Measurements from ENCODE around the gene UBXN6.

The UBXN6 gene

DNA sequence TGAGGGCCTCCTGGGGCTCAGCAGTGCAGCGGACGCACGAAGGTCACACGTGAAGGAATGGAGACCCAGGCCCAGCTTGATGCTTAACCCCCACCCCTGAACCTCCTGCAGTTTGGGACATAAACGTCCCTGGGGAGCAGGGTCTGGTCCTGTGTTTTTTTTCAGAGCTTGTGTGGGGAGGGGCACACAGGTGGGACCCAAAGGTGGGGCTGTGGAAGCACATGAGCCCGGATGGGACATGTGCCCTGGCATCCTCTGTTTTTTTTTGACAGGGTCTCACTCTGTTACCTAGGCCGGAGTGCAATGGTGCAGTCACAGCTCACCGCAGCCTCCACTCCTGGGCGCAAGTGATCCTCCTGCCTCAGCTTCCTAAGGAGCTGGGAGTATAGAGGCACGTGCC lies 20.5 kb downstream of the UBXN6 start:
- no peaks in the 10 kb centered on the region for H3K9me3 Mint-ChIP-seq
- H3K4me3 Mint-ChIP-seq, result no peak overlapping the region
- peaks cover 7% of the 10 kb centered on the region for H3K36me3 Mint-ChIP-seq
- no peaks in the 10 kb centered on the region for H3K4me1 Mint-ChIP-seq
- H3K27me3 Mint-ChIP-seq, result no peaks in the 10 kb centered on the region
- no peak overlapping the region for H3K27ac Mint-ChIP-seq

DNA sequence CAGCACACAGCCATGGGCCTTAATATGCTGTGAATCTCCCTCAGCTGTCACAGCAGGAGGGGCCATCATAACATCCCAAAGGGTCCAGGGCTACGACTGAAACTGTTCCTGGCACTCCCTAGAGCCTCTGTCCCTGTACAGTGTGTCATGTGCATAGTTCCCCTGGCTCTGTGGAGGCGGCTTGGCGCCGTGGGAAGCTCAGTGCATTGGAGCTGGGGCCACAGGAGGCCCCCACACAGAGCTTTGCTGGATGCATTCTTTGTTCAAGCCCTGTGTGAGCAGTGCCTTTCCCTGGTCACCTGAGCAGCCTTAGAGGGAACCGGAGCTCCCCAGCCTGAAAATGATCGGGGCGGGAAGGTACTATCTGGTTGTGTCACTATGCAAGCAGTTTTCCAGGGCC lies 21.4 kb downstream of the UBXN6 start:
- no peaks in the 10 kb centered on the region for H3K9me3 Mint-ChIP-seq
- no peak overlapping the region for H3K27ac Mint-ChIP-seq
- H3K4me1 Mint-ChIP-seq, result no peaks in the 10 kb centered on the region
- peaks cover 10% of the 10 kb centered on the region for H3K36me3 Mint-ChIP-seq
- H3K27me3 Mint-ChIP-seq, result no peaks in the 10 kb centered on the region
- H3K4me3 Mint-ChIP-seq, result no peak overlapping the region

DNA sequence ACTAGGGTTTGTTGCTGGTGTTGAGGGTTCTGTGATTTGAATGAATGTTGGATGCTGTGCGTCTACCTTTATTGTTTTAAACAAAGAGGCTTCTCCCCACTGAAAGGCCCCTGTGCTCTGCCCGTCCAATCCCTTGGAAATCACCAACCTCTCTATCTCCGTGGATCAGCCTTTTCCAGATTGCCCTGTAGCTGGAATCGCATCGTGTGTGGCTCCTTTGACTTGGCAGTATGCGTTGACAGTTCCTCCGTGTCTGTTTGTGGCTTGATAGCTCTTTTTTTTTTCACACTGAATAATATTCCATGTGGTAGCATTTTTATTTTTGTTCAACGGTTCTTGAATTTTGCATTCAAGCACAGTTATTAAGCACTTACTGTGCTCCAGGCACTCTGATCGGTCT lies 23.2 kb downstream of the UBXN6 start:
- Mint-ChIP-seq H3K4me1 (no peaks in the 10 kb centered on the region), H3K9me3 (no peaks in the 10 kb centered on the region), H3K4me3 (no peak overlapping the region), H3K36me3 (peaks cover 12% of the 10 kb centered on the region), H3K27me3 (no peaks in the 10 kb centered on the region), H3K27ac (no peak overlapping the region)

DNA sequence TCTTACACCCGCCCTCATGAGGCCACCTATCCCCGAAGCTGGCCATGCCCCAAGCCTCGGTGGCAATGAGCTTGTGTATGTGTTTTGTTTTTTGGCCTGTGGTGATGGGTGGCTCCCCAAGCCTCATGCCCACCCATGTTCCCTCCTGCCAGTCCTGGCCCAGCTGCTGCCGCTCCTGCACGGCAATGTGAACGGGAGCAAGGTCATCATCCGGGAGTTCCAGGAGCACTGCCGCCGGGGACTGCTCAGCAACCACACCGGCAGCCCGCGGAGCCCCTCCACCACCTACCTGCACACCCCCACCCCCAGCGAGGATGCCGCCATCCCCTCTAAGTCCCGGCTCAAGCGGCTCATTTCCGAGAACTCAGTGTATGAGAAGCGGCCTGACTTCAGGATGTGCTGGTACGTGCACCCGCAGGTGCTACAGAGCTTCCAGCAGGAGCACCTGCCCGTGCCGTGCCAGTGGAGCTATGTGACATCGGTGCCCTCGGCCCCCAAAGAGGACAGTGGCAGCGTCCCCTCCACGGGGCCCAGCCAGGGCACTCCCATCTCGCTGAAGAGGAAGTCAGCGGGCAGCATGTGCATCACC lies 24.6 kb downstream of the UBXN6 start:
- Mint-ChIP-seq H3K9me3 (no peaks in the 10 kb centered on the region), H3K4me3 (no peak overlapping the region), H3K27ac (no peak overlapping the region), H3K36me3 (peaks cover 12% of the 10 kb centered on the region), H3K4me1 (no peaks in the 10 kb centered on the region), H3K27me3 (no peaks in the 10 kb centered on the region)

DNA sequence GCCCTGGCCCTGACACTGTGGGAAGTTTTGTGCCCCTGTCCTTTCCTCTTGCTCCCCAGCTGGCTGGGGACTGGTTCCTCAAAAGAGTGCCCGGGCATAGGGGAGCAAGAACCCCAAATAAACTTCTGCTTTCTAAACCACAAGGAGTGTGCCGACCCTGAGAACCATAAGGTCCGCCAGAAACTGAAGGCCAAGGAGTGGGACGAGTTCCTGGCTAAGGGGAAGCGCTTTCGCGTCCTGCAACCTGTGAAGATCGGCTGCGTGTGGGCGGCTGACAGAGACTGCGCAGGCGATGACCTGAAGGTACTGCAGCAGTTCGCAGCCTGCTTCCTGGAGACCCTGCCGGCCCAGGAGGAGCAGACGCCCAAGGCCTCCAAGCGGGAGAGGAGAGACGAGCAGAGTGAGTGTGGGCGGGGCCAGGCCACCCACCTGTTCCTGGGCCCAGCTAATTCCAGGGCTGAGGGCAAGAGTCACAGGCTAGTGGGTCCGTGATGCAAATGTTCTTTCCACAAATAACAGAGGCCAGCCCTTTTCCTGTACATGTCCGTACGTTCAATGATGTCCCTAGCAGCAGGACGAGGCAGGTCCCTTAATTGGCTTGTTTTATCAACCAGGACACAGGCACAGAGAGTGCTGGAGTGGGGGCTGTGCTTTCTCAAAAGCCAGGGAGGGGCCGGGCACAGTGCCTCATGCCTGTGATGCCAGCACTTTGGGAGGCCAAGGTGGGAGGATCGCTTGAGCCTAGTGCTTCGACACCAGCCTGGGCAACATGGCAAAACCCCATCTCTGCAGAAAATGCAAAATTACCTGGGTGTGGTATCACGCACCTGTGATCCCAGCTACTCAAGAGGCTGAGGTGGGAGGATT lies 25.6 kb downstream of the UBXN6 start:
- no peaks in the 10 kb centered on the region for H3K27me3 Mint-ChIP-seq
- H3K4me3 Mint-ChIP-seq, result no peak overlapping the region

DNA sequence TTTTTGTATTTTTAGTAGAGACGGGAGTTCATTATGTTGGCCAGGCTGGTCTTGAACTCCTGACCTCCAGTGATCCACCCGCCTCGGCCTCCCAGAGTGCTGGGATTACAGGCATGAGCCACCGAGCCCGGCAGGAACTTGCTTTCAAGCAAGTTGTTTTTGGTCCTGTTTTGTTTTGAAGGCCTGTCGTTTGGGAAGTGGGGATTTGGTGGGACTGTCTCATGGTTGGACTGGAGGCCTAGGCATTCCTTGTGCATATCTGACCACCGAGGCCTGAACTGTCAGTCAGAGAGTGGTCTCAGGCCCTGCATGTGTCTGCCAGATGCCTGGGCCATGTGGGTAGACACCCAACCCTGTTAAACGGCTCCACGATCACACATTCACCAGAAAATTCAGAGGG lies 26.3 kb downstream of the UBXN6 start:
- Mint-ChIP-seq H3K4me1 (no peaks in the 10 kb centered on the region), H3K9me3 (no peaks in the 10 kb centered on the region), H3K4me3 (no peak overlapping the region), H3K36me3 (peaks cover 12% of the 10 kb centered on the region), H3K27me3 (no peaks in the 10 kb centered on the region), H3K27ac (no peak overlapping the region)

More for the DNA sequence above, 25.6 kb downstream of the UBXN6 start:
- Mint-ChIP-seq H3K4me1 (no peaks in the 10 kb centered on the region), H3K9me3 (no peaks in the 10 kb centered on the region), H3K27ac (no peak overlapping the region), H3K36me3 (peaks cover 12% of the 10 kb centered on the region)

DNA sequence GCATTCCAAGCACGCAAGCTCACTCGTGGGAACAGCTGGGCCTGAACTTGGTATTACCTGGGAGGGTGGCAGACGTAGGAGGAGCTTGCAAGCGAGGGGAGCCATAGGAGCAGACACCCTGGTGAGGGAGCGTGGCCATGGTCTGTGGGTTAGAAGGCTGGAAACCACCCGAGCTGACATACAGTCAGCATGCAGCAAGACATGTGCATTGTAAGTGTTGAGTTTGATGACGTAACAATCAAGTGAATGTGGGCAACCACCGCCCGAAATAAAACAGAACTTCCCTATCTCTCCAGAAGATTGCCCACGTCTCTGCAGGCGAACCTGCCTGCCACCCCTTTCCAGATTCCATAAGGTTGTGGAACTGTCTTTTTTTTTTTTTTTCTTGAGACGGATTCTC lies 26.8 kb downstream of the UBXN6 start:
- no peak overlapping the region for H3K27ac Mint-ChIP-seq
- no peaks in the 10 kb centered on the region for H3K27me3 Mint-ChIP-seq
- peaks cover 14% of the 10 kb centered on the region for H3K36me3 Mint-ChIP-seq
- H3K4me3 Mint-ChIP-seq, result no peak overlapping the region
- no peaks in the 10 kb centered on the region for H3K4me1 Mint-ChIP-seq
- H3K9me3 Mint-ChIP-seq, result no peaks in the 10 kb centered on the region

DNA sequence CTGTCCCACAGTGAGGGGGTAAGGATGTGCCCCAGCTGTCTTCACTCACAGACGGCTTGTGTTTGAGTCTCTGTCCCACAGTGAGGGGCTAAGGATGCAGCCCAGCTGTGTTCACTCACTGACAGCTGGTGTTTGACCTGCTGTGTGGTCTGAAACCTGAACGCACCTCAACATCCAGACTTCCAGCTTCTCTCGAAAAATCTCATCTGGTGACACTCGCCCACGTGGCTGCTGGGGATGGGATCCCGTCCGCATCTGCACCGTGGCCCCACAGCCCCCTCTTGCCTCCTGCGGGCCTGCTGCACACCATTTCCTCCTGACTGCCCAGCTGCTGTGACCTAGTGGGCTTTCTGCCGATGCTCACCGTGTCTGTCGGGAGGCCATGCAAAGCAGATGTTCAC lies 27.8 kb downstream of the UBXN6 start:
- H3K36me3 Mint-ChIP-seq, result peaks cover 13% of the 10 kb centered on the region
- no peaks in the 10 kb centered on the region for H3K27me3 Mint-ChIP-seq
- no peak overlapping the region for H3K27ac Mint-ChIP-seq
- H3K4me1 Mint-ChIP-seq, result no peaks in the 10 kb centered on the region
- no peaks in the 10 kb centered on the region for H3K9me3 Mint-ChIP-seq
- H3K4me3 Mint-ChIP-seq, result no peak overlapping the region

DNA sequence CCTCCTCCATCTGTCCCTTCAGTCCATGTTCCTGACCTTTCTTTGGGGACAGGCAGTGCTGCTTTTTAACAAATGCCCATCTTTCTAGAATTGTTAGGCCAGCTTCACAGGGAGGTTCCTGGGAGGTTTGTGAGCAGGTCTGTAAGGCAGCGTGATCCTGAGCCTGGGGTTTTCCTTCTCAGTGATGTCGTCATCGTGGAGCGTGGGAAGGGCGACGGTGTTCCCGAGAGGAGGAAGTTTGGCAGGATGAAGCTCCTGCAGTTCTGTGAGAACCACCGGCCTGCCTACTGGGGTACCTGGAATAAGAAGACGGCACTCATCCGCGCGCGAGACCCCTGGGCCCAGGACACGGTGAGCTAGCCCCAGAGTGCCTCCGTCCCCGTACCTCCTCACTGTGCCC lies 28.3 kb downstream of the UBXN6 start:
- Mint-ChIP-seq H3K27ac (peak overlapping the region; percentile 46), H3K36me3 (peaks cover 8% of the 10 kb centered on the region), H3K27me3 (no peaks in the 10 kb centered on the region), H3K4me1 (no peaks in the 10 kb centered on the region), H3K4me3 (no peak overlapping the region), H3K9me3 (no peaks in the 10 kb centered on the region)

DNA sequence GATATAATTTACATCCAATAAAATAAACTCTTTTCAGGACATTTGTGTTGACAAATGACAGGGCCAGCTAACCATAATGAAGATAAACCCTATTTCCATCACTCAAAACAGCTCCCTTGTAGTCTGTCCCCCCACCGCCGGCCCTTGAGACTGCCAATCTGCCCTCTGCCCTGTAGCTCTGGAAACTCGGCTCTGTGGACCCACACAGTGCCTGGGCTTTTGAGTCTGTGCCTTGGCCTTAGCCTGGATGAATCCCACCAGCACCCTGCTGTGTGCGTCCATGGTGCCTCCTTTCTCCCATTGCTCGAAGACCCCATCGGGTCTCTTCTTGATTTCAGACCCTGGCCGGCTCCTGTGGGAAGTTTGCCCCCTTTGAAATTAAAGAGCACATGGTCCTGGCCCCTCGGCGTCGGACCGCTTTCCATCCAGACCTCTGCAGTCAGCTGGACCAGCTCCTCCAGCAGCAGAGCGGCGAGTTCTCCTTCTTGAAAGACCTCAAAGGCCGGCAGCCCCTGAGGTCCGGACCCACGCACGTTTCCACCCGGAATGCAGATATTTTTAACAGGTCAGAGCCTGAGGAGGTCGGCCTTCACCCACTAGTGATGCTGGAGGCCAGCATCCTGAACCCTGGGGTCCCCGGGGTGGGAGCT lies 29.1 kb downstream of the UBXN6 start:
- H3K36me3 Mint-ChIP-seq, result peaks cover 8% of the 10 kb centered on the region
- no peak overlapping the region for H3K4me3 Mint-ChIP-seq

DNA sequence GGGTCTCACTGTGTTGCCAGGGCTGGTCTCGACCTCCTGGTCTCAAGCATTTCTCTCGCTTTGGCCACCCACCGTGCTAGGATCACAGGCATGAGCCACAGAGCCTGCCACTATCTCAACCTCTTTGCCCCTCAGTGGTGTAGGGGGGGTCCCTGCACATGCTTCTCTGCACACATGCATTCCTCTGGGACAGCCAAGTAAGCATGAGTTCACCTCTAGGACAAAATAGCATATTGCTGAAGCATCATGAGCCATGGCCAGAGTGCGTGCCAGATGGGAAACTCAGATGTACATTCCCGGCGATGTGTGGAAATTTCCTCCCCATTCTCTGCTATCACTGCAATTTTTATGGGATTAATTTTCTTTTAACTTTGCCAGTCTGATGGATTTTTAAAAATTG lies 32.1 kb downstream of the UBXN6 start:
- Mint-ChIP-seq H3K27ac (no peak overlapping the region), H3K4me3 (no peak overlapping the region), H3K36me3 (peaks cover 7% of the 10 kb centered on the region), H3K9me3 (no peaks in the 10 kb centered on the region), H3K4me1 (no peaks in the 10 kb centered on the region), H3K27me3 (no peaks in the 10 kb centered on the region)

More for the DNA sequence above, 29.1 kb downstream of the UBXN6 start:
- Mint-ChIP-seq H3K4me1 (no peaks in the 10 kb centered on the region), H3K27ac (no peak overlapping the region), H3K27me3 (no peaks in the 10 kb centered on the region), H3K9me3 (no peaks in the 10 kb centered on the region)

DNA sequence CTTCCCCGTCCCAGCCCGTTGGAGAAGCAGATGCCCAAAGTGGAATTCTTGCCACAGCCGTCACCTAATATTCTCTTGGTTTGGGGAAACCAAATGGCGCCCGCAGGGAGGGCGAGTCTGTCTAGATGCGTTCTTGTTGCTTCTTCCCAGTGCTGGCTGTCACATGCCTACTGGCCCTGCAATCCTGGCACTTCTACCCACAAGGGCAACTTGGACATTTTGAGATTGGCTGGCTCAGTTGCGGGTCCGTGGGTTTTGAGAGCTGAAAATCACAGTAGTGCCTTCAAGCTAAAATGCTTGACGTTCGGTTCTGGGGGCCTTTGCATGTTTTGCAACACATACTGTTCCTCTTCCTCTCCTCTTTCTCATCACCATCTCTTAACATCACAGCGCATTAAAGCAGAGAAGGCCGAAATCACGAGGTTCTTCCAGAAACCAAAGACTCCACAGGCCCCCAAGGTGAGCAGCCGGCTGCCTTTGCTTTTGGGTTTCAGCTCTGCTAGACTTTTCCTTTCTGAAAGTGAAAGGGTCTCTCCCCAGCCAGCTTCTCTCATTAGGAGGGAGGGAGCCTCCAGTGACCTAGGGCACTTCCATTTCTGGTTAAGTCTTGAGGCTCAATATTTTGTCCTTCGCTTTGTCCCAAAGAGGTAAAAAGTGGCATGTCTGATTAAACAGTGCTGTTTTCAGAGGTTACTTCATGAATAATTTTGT lies 34.0 kb downstream of the UBXN6 start:
- no peaks in the 10 kb centered on the region for H3K9me3 Mint-ChIP-seq
- peaks cover 5% of the 10 kb centered on the region for H3K36me3 Mint-ChIP-seq
- H3K4me1 Mint-ChIP-seq, result no peaks in the 10 kb centered on the region
- H3K27ac Mint-ChIP-seq, result no peak overlapping the region
- H3K27me3 Mint-ChIP-seq, result no peaks in the 10 kb centered on the region
- no peak overlapping the region for H3K4me3 Mint-ChIP-seq

DNA sequence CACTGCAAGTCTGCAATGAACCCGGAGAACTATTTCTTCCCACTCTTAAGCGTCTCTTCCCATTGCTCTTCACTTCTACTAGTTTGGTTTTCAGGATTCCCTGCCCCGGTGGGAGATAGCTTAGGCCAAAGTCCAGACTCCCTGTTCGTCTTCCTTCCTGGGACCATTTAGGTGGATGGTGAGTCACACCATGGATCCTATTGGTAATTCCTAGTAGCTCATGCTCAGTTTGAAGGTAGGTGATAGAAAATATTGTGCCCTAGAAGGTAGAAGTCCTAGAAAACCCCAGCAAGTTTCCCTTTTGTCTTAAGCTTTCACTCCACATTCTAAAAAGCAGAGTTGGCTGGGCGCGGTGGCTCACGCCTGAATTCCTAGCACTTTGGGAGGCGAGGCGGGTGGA lies 41.3 kb downstream of the UBXN6 start:
- peaks cover 4% of the 10 kb centered on the region for H3K36me3 Mint-ChIP-seq
- H3K27ac Mint-ChIP-seq, result no peak overlapping the region
- no peak overlapping the region for H3K4me3 Mint-ChIP-seq
- no peaks in the 10 kb centered on the region for H3K27me3 Mint-ChIP-seq
- H3K9me3 Mint-ChIP-seq, result no peaks in the 10 kb centered on the region
- H3K4me1 Mint-ChIP-seq, result no peaks in the 10 kb centered on the region

DNA sequence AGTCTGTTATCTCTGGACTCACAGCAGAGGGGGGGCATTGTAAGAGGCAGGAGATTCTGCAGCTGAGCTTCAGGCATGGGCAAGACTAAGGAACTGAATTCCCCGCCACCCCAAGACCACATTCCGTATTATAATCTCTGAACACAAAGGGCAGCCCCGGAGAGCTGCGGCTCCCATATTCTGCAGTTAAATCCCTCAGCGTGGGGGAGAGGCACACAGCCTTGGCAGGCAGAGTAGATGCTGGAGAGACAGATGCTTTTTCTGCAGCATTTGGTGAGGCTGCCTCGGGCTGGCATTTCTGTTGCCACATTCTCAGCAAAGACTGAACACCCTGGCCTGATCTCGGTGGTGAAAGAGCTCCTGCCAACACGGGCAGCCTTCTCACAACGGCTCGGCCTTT lies 42.2 kb downstream of the UBXN6 start:
- no peaks in the 10 kb centered on the region for H3K4me1 Mint-ChIP-seq
- H3K4me3 Mint-ChIP-seq, result no peak overlapping the region
- no peaks in the 10 kb centered on the region for H3K27me3 Mint-ChIP-seq
- H3K36me3 Mint-ChIP-seq, result peaks cover 4% of the 10 kb centered on the region
- no peaks in the 10 kb centered on the region for H3K9me3 Mint-ChIP-seq
- H3K27ac Mint-ChIP-seq, result no peak overlapping the region

DNA sequence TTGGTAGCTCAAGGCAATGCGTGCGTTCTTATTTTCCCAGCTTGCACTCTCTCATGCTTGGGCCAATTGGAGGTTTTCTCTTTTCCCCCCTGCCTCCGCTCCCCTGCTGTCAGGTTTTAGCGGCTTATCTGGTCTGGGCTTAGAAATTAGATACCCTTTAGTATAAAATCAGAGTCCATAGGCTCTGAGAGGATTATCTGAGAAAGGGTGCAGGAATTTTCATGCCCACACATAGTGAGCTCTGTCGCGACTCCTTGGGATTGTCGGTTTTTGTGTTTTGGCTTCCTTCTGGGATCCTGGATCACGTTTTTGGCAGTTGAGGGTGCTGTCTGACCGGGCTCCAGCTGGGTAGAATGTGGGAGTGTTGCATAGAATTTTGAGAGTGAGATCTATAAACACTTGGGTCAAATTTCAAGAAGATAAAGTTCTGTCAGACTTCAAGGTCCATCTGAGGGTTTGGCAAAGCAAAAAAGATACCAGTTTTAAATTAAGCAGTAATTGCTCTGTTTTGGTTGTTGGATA lies 42.7 kb downstream of the UBXN6 start:
- Mint-ChIP-seq H3K36me3 (peaks cover 4% of the 10 kb centered on the region), H3K4me1 (no peaks in the 10 kb centered on the region), H3K9me3 (no peaks in the 10 kb centered on the region), H3K27me3 (no peaks in the 10 kb centered on the region), H3K4me3 (no peak overlapping the region), H3K27ac (no peak overlapping the region)

All from activated naive CD4-positive, alpha-beta T cell treated with anti-CD3 and anti-CD28 coated beads, Interleukin-2, amount 50 U/mL, for 24 hours (primary cell).